Measurements from ENCODE around the gene HHATL.
A peak's percentile ranks its signal among the peaks of the same experiment; 100 is the strongest.

HHATL gene

DNA sequence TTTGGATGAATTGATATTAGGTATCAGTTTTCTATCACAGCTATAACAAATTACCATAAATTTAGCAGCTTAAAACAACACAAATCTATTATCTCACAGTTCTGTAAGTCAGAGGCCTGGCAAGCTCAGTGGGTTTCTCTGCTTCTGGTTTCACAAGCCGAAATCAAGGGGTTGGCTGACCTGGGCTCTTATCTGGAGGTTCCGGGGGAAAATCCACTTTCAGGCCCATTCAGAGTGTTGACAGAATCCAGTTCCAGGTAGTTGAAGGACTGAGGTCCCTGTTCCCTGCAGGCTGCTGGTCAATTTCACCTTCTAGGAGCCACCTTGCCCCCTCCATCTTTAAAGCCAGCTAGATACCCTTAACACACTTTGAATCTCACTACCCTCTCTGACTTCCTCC lies 11.1 kb upstream of the HHATL start:
- no peak for DNase-seq (ENCODE audit: low spot score)
- Histone ChIP-seq H2BK15ac (ENCODE audit: low read length) (no peak overlapping the region), H3K14ac (ENCODE audit: low read length) (no peak overlapping the region), H4K8ac (ENCODE audit: low read depth, low read length) (no peak overlapping the region), H3K9me3 (replicated peaks in 1 of 2; ENCODE audit: control insufficient read depth in 2 of 2, insufficient read depth in 1 of 2, low read depth in 1 of 2, low read length in 2 of 2) (no peaks in the 10 kb centered on the region), H2AFZ (ENCODE audit: low read length) (no peak overlapping the region), H3K4ac (ENCODE audit: low read length) (no peak overlapping the region), H3K23ac (ENCODE audit: low read depth, low read length, poor library complexity) (no peak overlapping the region), H3K27me3 (ENCODE audit: control insufficient read depth in 3 of 3, insufficient read depth in 3 of 3, low read depth in 1 of 3, low read length in 3 of 3) (peaks cover 0 to 32% (median 0%) of the 10 kb centered on the region in 3 experiments), H2AK5ac (ENCODE audit: low read depth, low read length) (no peak overlapping the region), H3K4me2 (ENCODE audit: insufficient read depth, low read length, poor library complexity, severe bottlenecking) (no peak overlapping the region), H3K9ac (ENCODE audit: low read depth, low read length, poor library complexity) (no peak overlapping the region), H3K4me1 (ENCODE audit: control insufficient read depth in 2 of 2, insufficient read depth in 1 of 2, low read depth in 1 of 2, low read length in 2 of 2) (peaks cover 0 to 1% of the 10 kb centered on the region in 2 donors), H3K27ac (replicated peaks; ENCODE audit: low read length) (no peak overlapping the region), H3K79me1 (ENCODE audit: low read depth, low read length) (no peaks in the 10 kb centered on the region), H3K4me3 (ENCODE audit: low read length in 2 of 2) (no peak overlapping the region), H2BK5ac (ENCODE audit: low read length) (no peak overlapping the region), H2BK12ac (ENCODE audit: low read length) (no peak overlapping the region), H3K18ac (ENCODE audit: low read length) (no peak overlapping the region), H4K91ac (ENCODE audit: low read depth, low read length, poor library complexity) (no peak overlapping the region), H2BK120ac (ENCODE audit: low read depth, low read length) (no peak overlapping the region), H3K36me3 (replicated peaks in 1 of 2; ENCODE audit: control insufficient read depth in 2 of 2, insufficient read depth in 2 of 2, low read length in 2 of 2) (no peaks in the 10 kb centered on the region)
- WGBS, 2 donors (ENCODE audit: extremely low coverage in 2 of 2, insufficient read length in 2 of 2, insufficient replicate concordance in 1 of 2): no CpG with 5 or more reads among the region's 2 CpGs

DNA sequence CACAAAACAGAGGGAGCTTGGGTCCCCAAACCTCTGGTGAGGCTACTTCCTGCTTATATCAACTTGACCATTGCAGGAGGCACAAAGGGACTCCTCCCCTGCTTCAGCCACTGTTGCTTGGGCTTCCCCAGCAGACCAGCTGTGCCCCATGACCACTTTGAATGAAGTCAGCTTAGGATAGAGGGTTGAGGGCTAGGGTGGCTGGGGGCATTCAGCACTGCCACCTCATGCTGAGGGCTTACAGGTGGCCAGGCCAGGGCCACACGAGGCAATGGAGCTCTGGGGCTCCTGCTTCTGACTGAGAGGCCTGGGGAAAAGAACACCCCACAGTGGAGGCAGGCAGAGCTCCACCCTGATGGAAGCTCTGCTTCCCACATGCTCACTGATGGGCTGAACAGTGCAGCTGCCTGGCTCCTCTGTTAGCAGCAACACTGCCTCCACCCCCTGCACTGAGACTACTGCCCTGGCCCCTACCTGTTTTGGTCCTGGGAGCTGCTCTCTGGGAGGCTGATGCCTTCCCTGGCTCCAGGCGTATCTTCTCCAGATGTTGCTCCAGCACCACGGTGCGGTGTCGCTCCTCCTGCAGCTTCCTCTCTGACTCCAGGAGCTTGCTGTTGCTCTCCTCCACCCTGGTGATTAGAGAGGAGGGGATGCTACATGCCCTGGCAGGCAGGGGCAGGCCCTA lies 10.2 kb upstream of the HHATL start:
- no peak for DNase-seq (ENCODE audit: low spot score)
- no peaks in the 10 kb centered on the region for H3K36me3 ChIP-seq (replicated peaks in 1 of 2; ENCODE audit: control insufficient read depth in 2 of 2, insufficient read depth in 2 of 2, low read length in 2 of 2)

DNA sequence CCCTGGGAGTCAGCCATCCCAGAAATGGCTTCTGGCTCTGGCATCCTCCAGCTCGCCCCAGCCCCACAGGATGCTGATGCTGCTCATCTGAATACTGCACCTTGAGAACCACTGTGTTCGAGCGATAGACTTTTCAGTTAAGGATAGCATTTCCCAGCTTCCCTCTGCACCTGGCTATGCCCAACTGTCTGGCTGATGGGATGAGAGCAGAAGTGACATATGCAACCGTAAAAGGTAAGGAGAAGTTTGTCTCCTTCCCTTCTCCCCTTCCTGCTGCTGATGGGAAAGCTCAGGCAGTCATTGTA lies 9.7 kb upstream of the HHATL start:
- peaks cover 0 to 2% of the 10 kb centered on the region in 2 donors for H3K36me3 ChIP-seq (replicated peaks in 1 of 2; ENCODE audit: control insufficient read depth in 2 of 2, insufficient read depth in 2 of 2, low read length in 2 of 2)
- H3K27me3 ChIP-seq (ENCODE audit: control insufficient read depth in 3 of 3, insufficient read depth in 3 of 3, low read depth in 1 of 3, low read length in 3 of 3): peaks cover 0 to 45% (median 0%) of the 10 kb centered on the region in 3 experiments
- DNase-seq (ENCODE audit: low spot score): no peak
- H2BK5ac ChIP-seq (ENCODE audit: low read length): peak overlapping the region; percentile 75
- H3K4me2 ChIP-seq (ENCODE audit: insufficient read depth, low read length, poor library complexity, severe bottlenecking): no peak overlapping the region
- no peaks in the 10 kb centered on the region for H3K9me3 ChIP-seq (replicated peaks in 1 of 2; ENCODE audit: control insufficient read depth in 2 of 2, insufficient read depth in 1 of 2, low read depth in 1 of 2, low read length in 2 of 2)
- no peak overlapping the region for H3K4ac ChIP-seq (ENCODE audit: low read length)
- no peak overlapping the region for H3K9ac ChIP-seq (ENCODE audit: low read depth, low read length, poor library complexity)
- H3K4me3 ChIP-seq (ENCODE audit: low read length in 2 of 2): no peak overlapping the region
- H3K4me1 ChIP-seq (ENCODE audit: control insufficient read depth in 2 of 2, insufficient read depth in 1 of 2, low read depth in 1 of 2, low read length in 2 of 2): peaks cover 0 to 1% of the 10 kb centered on the region in 2 donors
- no peak overlapping the region for H3K23ac ChIP-seq (ENCODE audit: low read depth, low read length, poor library complexity)
- H3K14ac ChIP-seq (ENCODE audit: low read length): peak overlapping the region; percentile 56
- H3K79me1 ChIP-seq (ENCODE audit: low read depth, low read length): no peaks in the 10 kb centered on the region
- H2BK120ac ChIP-seq (ENCODE audit: low read depth, low read length): no peak overlapping the region
- no peak overlapping the region for H4K8ac ChIP-seq (ENCODE audit: low read depth, low read length)
- H3K18ac ChIP-seq (ENCODE audit: low read length): peak overlapping the region; percentile 57
- no peak overlapping the region for H2AFZ ChIP-seq (ENCODE audit: low read length)
- no peak overlapping the region for H2AK5ac ChIP-seq (ENCODE audit: low read depth, low read length)
- no peak overlapping the region for H2BK12ac ChIP-seq (ENCODE audit: low read length)
- H3K27ac ChIP-seq (replicated peaks; ENCODE audit: low read length): no peak overlapping the region
- no peak overlapping the region for H2BK15ac ChIP-seq (ENCODE audit: low read length)
- WGBS, 2 donors (ENCODE audit: extremely low coverage in 2 of 2, insufficient read length in 2 of 2, insufficient replicate concordance in 1 of 2): no CpG with 5 or more reads among the region's 4 CpGs
- H4K91ac ChIP-seq (ENCODE audit: low read depth, low read length, poor library complexity): no peak overlapping the region

More for the DNA sequence above, 10.2 kb upstream of the HHATL start:
- Histone ChIP-seq H3K4me1 (ENCODE audit: control insufficient read depth in 2 of 2, insufficient read depth in 1 of 2, low read depth in 1 of 2, low read length in 2 of 2) (peaks cover 0 to 1% of the 10 kb centered on the region in 2 donors), H3K14ac (ENCODE audit: low read length) (peak overlapping the region; percentile 56), H3K4me3 (ENCODE audit: low read length in 2 of 2) (no peak overlapping the region), H3K18ac (ENCODE audit: low read length) (peak overlapping the region; percentile 59), H2AK5ac (ENCODE audit: low read depth, low read length) (peak overlapping the region; percentile 36), H3K27me3 (ENCODE audit: control insufficient read depth in 3 of 3, insufficient read depth in 3 of 3, low read depth in 1 of 3, low read length in 3 of 3) (peaks cover 0 to 40% (median 0%) of the 10 kb centered on the region in 3 experiments), H3K23ac (ENCODE audit: low read depth, low read length, poor library complexity) (no peak overlapping the region), H2AFZ (ENCODE audit: low read length) (no peak overlapping the region), H2BK120ac (ENCODE audit: low read depth, low read length) (no peak overlapping the region), H2BK5ac (ENCODE audit: low read length) (peak overlapping the region; percentile 75), H4K91ac (ENCODE audit: low read depth, low read length, poor library complexity) (no peak overlapping the region), H2BK12ac (ENCODE audit: low read length) (no peak overlapping the region), H2BK15ac (ENCODE audit: low read length) (no peak overlapping the region), H3K79me1 (ENCODE audit: low read depth, low read length) (no peaks in the 10 kb centered on the region), H3K4ac (ENCODE audit: low read length) (no peak overlapping the region), H3K4me2 (ENCODE audit: insufficient read depth, low read length, poor library complexity, severe bottlenecking) (no peak overlapping the region), H3K9ac (ENCODE audit: low read depth, low read length, poor library complexity) (no peak overlapping the region), H4K8ac (ENCODE audit: low read depth, low read length) (no peak overlapping the region), H3K27ac (replicated peaks; ENCODE audit: low read length) (no peak overlapping the region), H3K9me3 (replicated peaks in 1 of 2; ENCODE audit: control insufficient read depth in 2 of 2, insufficient read depth in 1 of 2, low read depth in 1 of 2, low read length in 2 of 2) (no peaks in the 10 kb centered on the region)
- no CpG with 5 or more reads among the region's 5 CpGs for WGBS, 2 donors (ENCODE audit: extremely low coverage in 2 of 2, insufficient read length in 2 of 2, insufficient replicate concordance in 1 of 2)

DNA sequence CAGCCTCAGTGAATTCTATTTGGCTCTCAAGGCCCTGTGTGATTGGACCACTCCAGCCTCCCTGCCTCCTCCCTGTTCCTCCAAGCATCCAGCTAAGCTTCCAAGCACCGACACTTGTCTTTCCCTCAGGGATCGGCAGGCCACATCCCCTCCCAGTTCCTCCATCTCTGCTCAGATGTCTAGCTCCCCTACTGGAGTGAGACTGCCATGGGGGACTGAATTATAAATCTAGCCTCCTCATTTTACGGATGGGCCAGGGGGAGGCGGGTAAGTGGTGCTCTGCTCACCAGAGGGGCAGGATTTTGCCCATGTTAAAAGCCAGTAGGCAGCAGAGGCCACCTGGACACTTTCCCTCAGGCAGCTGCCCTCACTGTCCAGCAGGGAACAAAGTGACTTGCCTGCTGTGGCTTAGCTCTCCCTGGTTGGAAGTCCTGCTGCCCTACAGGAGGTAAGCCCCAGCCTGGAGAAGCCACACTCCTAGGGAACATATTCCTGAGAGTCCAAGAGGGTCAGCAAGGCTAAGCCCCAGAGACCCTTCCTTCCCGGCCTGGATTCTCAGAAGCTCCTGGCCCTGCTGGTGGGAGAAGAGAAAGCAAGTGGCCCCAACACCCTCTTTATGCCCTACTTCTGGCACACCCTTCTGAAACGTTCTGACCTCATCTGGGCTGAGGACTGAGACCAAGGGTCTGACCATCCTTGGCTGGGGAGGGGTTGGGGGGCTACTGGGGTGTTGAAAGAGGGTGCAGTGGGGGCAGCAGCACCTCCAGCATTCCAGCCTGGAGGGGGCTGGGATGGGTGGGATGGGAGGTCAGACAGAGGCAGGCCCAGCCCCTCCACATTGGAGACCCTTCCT lies 9.1 kb upstream of the HHATL start:
- Histone ChIP-seq H3K4ac (ENCODE audit: low read length) (no peak overlapping the region), H2BK12ac (ENCODE audit: low read length) (no peak overlapping the region), H3K79me1 (ENCODE audit: low read depth, low read length) (no peaks in the 10 kb centered on the region), H2AFZ (ENCODE audit: low read length) (no peak overlapping the region), H2BK15ac (ENCODE audit: low read length) (peak overlapping the region; percentile 95), H3K14ac (ENCODE audit: low read length) (peak overlapping the region; percentile 27), H3K36me3 (replicated peaks in 1 of 2; ENCODE audit: control insufficient read depth in 2 of 2, insufficient read depth in 2 of 2, low read length in 2 of 2) (peaks cover 0 to 2% of the 10 kb centered on the region in 2 donors), H2BK5ac (ENCODE audit: low read length) (no peak overlapping the region), H3K4me2 (ENCODE audit: insufficient read depth, low read length, poor library complexity, severe bottlenecking) (no peak overlapping the region), H4K8ac (ENCODE audit: low read depth, low read length) (no peak overlapping the region), H2BK120ac (ENCODE audit: low read depth, low read length) (no peak overlapping the region), H4K91ac (ENCODE audit: low read depth, low read length, poor library complexity) (no peak overlapping the region), H3K18ac (ENCODE audit: low read length) (peak overlapping the region; percentile 57), H3K4me3 (ENCODE audit: low read length in 2 of 2) (no peak overlapping the region), H3K9ac (ENCODE audit: low read depth, low read length, poor library complexity) (no peak overlapping the region), H3K27ac (replicated peaks; ENCODE audit: low read length) (no peak overlapping the region), H2AK5ac (ENCODE audit: low read depth, low read length) (no peak overlapping the region), H3K4me1 (ENCODE audit: control insufficient read depth in 2 of 2, insufficient read depth in 1 of 2, low read depth in 1 of 2, low read length in 2 of 2) (peaks cover 0 to 1% of the 10 kb centered on the region in 2 donors), H3K27me3 (ENCODE audit: control insufficient read depth in 3 of 3, insufficient read depth in 3 of 3, low read depth in 1 of 3, low read length in 3 of 3) (peaks cover 0 to 48% (median 0%) of the 10 kb centered on the region in 3 experiments), H3K23ac (ENCODE audit: low read depth, low read length, poor library complexity) (no peak overlapping the region), H3K9me3 (replicated peaks in 1 of 2; ENCODE audit: control insufficient read depth in 2 of 2, insufficient read depth in 1 of 2, low read depth in 1 of 2, low read length in 2 of 2) (no peaks in the 10 kb centered on the region)
- WGBS, 2 donors (ENCODE audit: extremely low coverage in 2 of 2, insufficient read length in 2 of 2, insufficient replicate concordance in 1 of 2): no CpG with 5 or more reads among the region's 6 CpGs
- no peak for DNase-seq (ENCODE audit: low spot score)
